HepG2 (cell line): Measurements from ENCODE around the gene THRB. TPM values are rescaled to one million over a fixed set of nuclear protein-coding genes. Genes with fewer than 3 reads are reported as not detected.

Experiments used
- ATAC-seq: fragments of 200-7000 bp; cut with Tn5 transposase; 3 replicates; pipeline ENCODE4 v1.9.1; 2020; ENCODE audit warnings: mild to moderate bottlenecking, moderate library complexity
- BruUV-seq: library from RNA; stranded (reverse); fragments of 400-500 nt; replicated peaks from 2 replicates; lab custom pipeline; 2021; lab: Mats Ljungman, UMichigan
- CTCF ChIA-PET: fragments of 300-600 bp; formaldehyde crosslinking; extraction: SDS; loops from one replicate; lab custom pipeline; 2021; ENCODE audit warnings: low total read pairs, inconsistent platforms, low intra/inter-chr PET ratio; lab: Yijun Ruan, JAX
- POLR2A ChIA-PET: fragments of 350-600 bp; sonication (Branson Sonifier 250); formaldehyde crosslinking; loops from one replicate; lab custom pipeline; 2020; ENCODE audit warnings: antibody characterized with exemption, inconsistent platforms; lab: Yijun Ruan, JAX
- DNase-seq: peaks from one replicate; pipeline ENCODE4 v3.0.0-alpha.2; 2015; ENCODE audit warnings: low spot score
- FAIRE-seq: peaks from 3 replicates; lab custom pipeline; 2011; peaks lifted over from hg19 to GRCh38; lab: Jason Lieb, UNC
- H2AFZ ChIP-seq: one replicate; pipeline ENCODE4 v1.6.1; 2011; ENCODE audit warnings: low read length, inconsistent platforms
- H3K27ac ChIP-seq: fragments of 300-600 bp; 3 replicates; pipeline ENCODE4 v1.8.0; 2011; ENCODE audit warnings: mixed run types, mild to moderate bottlenecking, mixed read lengths, low read length, inconsistent platforms; ENCODE audit not compliant: insufficient read depth; ENCODE audit errors: extremely low read length
- H3K27me3 ChIP-seq, 2 experiments: fragments of 200-600 bp in 1 of 2; 2 replicates in 1 of 2; 3 replicates in 1 of 2; pipeline versions ENCODE4 v1.6.0 to v1.8.0; 2011; ENCODE audit warnings: low read length in 2 of 2, mild to moderate bottlenecking in 2 of 2, moderate library complexity in 2 of 2, inconsistent platforms in 1 of 2; ENCODE audit not compliant: insufficient read depth in 2 of 2, control insufficient read depth in 1 of 2
- H3K36me3 ChIP-seq, 2 experiments: fragments of 200-600 bp in 1 of 2; replicated peaks in 1 of 2; 2 replicates in 1 of 2; 3 replicates in 1 of 2; pipeline versions ENCODE4 v1.5.1 to v1.8.0; 2011; ENCODE audit warnings: low read length in 2 of 2, inconsistent platforms in 1 of 2; ENCODE audit not compliant: insufficient read depth in 2 of 2, control insufficient read depth in 1 of 2
- H3K4me1 ChIP-seq: 2 replicates; pipeline ENCODE4 v1.5.1; 2012; ENCODE audit warnings: low read length, inconsistent platforms; ENCODE audit not compliant: insufficient read depth
- H3K4me2 ChIP-seq: 2 replicates; pipeline ENCODE4 v1.6.0; 2011; ENCODE audit warnings: low read depth, low read length, inconsistent platforms
- H3K4me3 ChIP-seq, 3 experiments: fragments of 200-600 bp in 1 of 3; sonication (generic), shearing (Covaris generic) in 1 of 3; replicated peaks in 1 of 3; 2 replicates each; pipeline ENCODE4 v1.5.1; 2011 to 2016; ENCODE audit warnings: low read length in 3 of 3, inconsistent platforms in 2 of 3, low read depth in 2 of 3, mild to moderate bottlenecking in 2 of 3, control low read depth in 1 of 3, mixed read lengths in 1 of 3; ENCODE audit not compliant: insufficient read depth in 1 of 3
- H3K79me2 ChIP-seq: one replicate; pipeline ENCODE4 v1.6.1; 2011; ENCODE audit warnings: low read length, inconsistent platforms; ENCODE audit not compliant: insufficient read depth
- H3K9ac ChIP-seq: 2 replicates; pipeline ENCODE4 v1.6.0; 2011; ENCODE audit warnings: mild to moderate bottlenecking, low read depth, low read length, inconsistent platforms; ENCODE audit not compliant: insufficient read depth
- H3K9me3 ChIP-seq: 2 replicates; pipeline ENCODE4 v1.5.1; 2012; ENCODE audit warnings: mild to moderate bottlenecking, low read length
- H4K20me1 ChIP-seq: 2 replicates; pipeline ENCODE4 v1.6.0; 2011; ENCODE audit warnings: inconsistent platforms, mild to moderate bottlenecking, low read length, moderate library complexity; ENCODE audit not compliant: insufficient read depth
- AKAP8 ChIP-seq: sonication (generic); formaldehyde crosslinking; IDR thresholded peaks from 2 replicates; pipeline ENCODE4 v1.5.1; 2020; ENCODE audit warnings: mild to moderate bottlenecking, missing genetic modification reagents
- DMAP1 ChIP-seq: IDR thresholded peaks from 2 replicates; pipeline ENCODE4 v1.6.1; 2016
- HDAC6 ChIP-seq: fragments of 200-600 bp; sonication (generic); IDR thresholded peaks from 2 replicates; pipeline ENCODE4 v1.7.0; 2017; ENCODE audit warnings: mild to moderate bottlenecking, antibody characterized with exemption, low read length, low read depth
- IRF2 ChIP-seq: IDR thresholded peaks from 2 replicates; pipeline ENCODE4 v1.6.1; 2018; ENCODE audit warnings: missing genetic modification reagents, missing compliant biosample characterization
- MTA1 ChIP-seq: sonication (generic); formaldehyde crosslinking; IDR thresholded peaks from 2 replicates; pipeline ENCODE4 v1.4.0; 2020; ENCODE audit warnings: missing genetic modification reagents, mild to moderate bottlenecking, borderline replicate concordance
- PCBP2 ChIP-seq: fragments of 200-400 bp; formaldehyde crosslinking; optimal IDR thresholded peaks from 2 replicates; pipeline ENCODE3; 2018; ENCODE audit warnings: low read length, low read depth; ENCODE audit not compliant: poor library complexity, severe bottlenecking
- PPARG ChIP-seq: conservative IDR thresholded peaks from 2 replicates; pipeline ENCODE4 v1.6.1; 2016; ENCODE audit warnings: missing biosample characterization, missing genetic modification reagents
- ZNF143 ChIP-seq: sonication (generic); formaldehyde crosslinking; IDR thresholded peaks from 2 replicates; pipeline ENCODE4 v1.4.0; 2020; ENCODE audit warnings: missing genetic modification reagents
- ZNF431 ChIP-seq: sonication (generic); formaldehyde crosslinking; IDR thresholded peaks from 2 replicates; pipeline ENCODE4 v1.9.0; 2022; ENCODE audit warnings: missing genetic modification reagents, low read depth, mild to moderate bottlenecking, borderline replicate concordance
- ZNF749 ChIP-seq: sonication (generic); formaldehyde crosslinking; IDR thresholded peaks from 2 replicates; pipeline ENCODE4 v1.8.0; 2022; ENCODE audit warnings: mild to moderate bottlenecking, missing genetic modification reagents, moderate library complexity, borderline replicate concordance
- ZSCAN21 ChIP-seq: sonication (generic); formaldehyde crosslinking; IDR thresholded peaks from 2 replicates; pipeline ENCODE4 v1.8.0; 2022; ENCODE audit warnings: mild to moderate bottlenecking, missing genetic modification reagents, moderate library complexity, borderline replicate concordance
- WGBS: methylation state at CpG from one replicate; pipeline ENCODE4 v1.1.6; 2017; ENCODE audit warnings: low lambda C conversion rate; 5-methylcytosine and 5-hydroxymethylcytosine counted together
- in situ Hi-C: cut with HindIII; loops from 2 replicates; pipeline ENCODE4 v1.10.0; 2017; ENCODE audit warnings: low pct_unique_long_range_greater_than_20kb; ENCODE audit not compliant: extremely low pct_ligation_motif_present
- intact Hi-C: fragments of 100-400 bp; cut with micrococcal nuclease; formaldehyde crosslinking; loops from one replicate; pipeline ENCODE4 v1.10.0; 2022; ENCODE audit not compliant: unreplicated experiment
- polyA plus RNA-seq, 8 experiments: library from polyadenylated mRNA; depleted of rRNA in 3 of 8; stranded (reverse) in 7 of 8; unstranded in 1 of 8; fragments of >200 nt; fragmentation: Illumina TruSeq in 4 of 8; extraction: Trizol in 4 of 8; gene quantifications; 2 replicates each; pipeline versions ENCODE4 v1.2.1 to v1.2.3, GENCODE V29; 2011 to 2016; ENCODE audit warnings: low read depth in 4 of 8, missing spikeins in 1 of 8, mixed read lengths in 1 of 8; ENCODE audit not compliant: insufficient read depth in 1 of 8
- total RNA-seq, 5 experiments: library from RNA; depleted of rRNA; stranded (reverse); fragments of >200 nt; fragmentation: Illumina TruSeq; extraction: Trizol; gene quantifications; 2 replicates each; pipeline ENCODE4 v1.2.3, GENCODE V29; 2016; ENCODE audit warnings: low read depth in 1 of 5
- TF ChIP-seq, protein P1 (sequence below): sonication (generic); formaldehyde crosslinking; IDR thresholded peaks from 2 replicates; pipeline ENCODE4 v1.4.0; 2020; ENCODE audit warnings: mild to moderate bottlenecking, missing genetic modification reagents
- TF ChIP-seq, protein P2 (sequence below): IDR thresholded peaks from 2 replicates; pipeline ENCODE4 v1.6.1; 2016; ENCODE audit warnings: low read depth, missing genetic modification reagents, missing compliant biosample characterization
- TF ChIP-seq, protein P3 (sequence below): sonication (generic); formaldehyde crosslinking; IDR thresholded peaks from 2 replicates; pipeline ENCODE4 v1.5.0; 2020; ENCODE audit warnings: missing genetic modification reagents
- TF ChIP-seq, protein P4 (sequence below): sonication (generic); formaldehyde crosslinking; IDR thresholded peaks from 2 replicates; pipeline ENCODE4 v1.4.0; 2020; ENCODE audit warnings: missing genetic modification reagents

Gene THRB
- total and polyA plus RNA-seq, 2 of the 13 experiments (the other 11 are each of a cell fraction or from before 2014, with no cell fraction given), result 4.7 to 22.7 TPM

DNA sequence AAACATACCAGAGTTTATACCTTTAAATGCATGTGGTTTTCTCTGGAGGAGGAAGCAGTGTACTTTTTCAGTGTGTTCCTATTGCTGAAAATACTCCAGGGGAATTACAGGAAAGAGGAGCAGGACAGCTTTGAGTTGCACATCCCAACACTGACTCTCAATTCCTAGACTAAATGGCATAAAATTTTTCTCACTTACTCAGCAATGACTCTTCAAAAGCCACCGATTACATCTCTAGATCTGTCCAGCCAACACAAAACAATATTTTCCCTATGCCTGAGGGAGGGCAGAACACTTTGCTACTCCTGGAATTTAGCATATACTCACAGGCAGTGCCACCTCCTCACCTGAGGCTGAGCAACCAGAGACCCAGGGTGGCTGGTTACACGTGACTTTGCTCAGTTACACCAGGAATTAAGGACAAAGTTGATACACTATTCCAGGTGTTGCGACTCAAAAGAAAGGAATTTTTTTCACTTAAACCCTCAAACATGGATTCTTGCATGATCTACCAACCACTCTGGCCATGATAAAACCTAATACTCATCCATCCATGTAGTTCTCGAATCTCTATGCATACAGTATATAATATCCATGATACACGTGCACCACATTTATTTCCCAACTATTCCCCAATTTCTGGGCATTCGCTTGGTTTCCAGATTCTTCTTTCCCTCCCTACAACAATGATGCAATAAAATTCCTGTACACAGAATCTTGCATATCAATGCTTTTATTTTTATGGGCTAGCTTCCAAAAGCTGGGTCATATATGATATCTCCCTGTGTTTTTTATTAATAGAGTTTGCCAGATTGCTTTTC is 194.6 kb downstream of the THRB start:
- FAIRE-seq (no peak), ATAC-seq (no peak), DNase-seq (no peak)
- ChIA-PET CTCF (no interaction called here), POLR2A (no interaction called here)
- Histone ChIP-seq H3K4me3 (no peak overlapping the region), H2AFZ (no peak overlapping the region), H3K36me3 (0 out of 5 replicates have a peak, but pooled peaks cover 0 to 2% of the 10 kb centered on the region in 2 experiments), H3K9ac (no peak overlapping the region), H3K27me3 (no peaks in the 10 kb centered on the region), H3K27ac (no peak overlapping the region), H3K4me1 (no peaks in the 10 kb centered on the region), H3K79me2 (no peaks in the 10 kb centered on the region), H3K9me3 (no peaks in the 10 kb centered on the region), H4K20me1 (no peaks in the 10 kb centered on the region; the same call in 1 of the 2 replicates), H3K4me2 (no peak overlapping the region)
- no TSS peak for BruUV-seq
- no peak for TF ChIP-seq MTA1 (CRISPR knock-in tag)
- no peak for TF ChIP-seq ZSCAN21 (CRISPR knock-in tag)
- no peak for TF ChIP-seq DMAP1
- TF ChIP-seq ZNF143 (CRISPR knock-in tag), result no peak
- no peak for TF ChIP-seq IRF2
- TF ChIP-seq, protein P1, sequence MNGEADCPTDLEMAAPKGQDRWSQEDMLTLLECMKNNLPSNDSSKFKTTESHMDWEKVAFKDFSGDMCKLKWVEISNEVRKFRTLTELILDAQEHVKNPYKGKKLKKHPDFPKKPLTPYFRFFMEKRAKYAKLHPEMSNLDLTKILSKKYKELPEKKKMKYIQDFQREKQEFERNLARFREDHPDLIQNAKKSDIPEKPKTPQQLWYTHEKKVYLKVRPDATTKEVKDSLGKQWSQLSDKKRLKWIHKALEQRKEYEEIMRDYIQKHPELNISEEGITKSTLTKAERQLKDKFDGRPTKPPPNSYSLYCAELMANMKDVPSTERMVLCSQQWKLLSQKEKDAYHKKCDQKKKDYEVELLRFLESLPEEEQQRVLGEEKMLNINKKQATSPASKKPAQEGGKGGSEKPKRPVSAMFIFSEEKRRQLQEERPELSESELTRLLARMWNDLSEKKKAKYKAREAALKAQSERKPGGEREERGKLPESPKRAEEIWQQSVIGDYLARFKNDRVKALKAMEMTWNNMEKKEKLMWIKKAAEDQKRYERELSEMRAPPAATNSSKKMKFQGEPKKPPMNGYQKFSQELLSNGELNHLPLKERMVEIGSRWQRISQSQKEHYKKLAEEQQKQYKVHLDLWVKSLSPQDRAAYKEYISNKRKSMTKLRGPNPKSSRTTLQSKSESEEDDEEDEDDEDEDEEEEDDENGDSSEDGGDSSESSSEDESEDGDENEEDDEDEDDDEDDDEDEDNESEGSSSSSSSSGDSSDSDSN (CRISPR knock-in tag), result no peak
- TF ChIP-seq, protein P2, sequence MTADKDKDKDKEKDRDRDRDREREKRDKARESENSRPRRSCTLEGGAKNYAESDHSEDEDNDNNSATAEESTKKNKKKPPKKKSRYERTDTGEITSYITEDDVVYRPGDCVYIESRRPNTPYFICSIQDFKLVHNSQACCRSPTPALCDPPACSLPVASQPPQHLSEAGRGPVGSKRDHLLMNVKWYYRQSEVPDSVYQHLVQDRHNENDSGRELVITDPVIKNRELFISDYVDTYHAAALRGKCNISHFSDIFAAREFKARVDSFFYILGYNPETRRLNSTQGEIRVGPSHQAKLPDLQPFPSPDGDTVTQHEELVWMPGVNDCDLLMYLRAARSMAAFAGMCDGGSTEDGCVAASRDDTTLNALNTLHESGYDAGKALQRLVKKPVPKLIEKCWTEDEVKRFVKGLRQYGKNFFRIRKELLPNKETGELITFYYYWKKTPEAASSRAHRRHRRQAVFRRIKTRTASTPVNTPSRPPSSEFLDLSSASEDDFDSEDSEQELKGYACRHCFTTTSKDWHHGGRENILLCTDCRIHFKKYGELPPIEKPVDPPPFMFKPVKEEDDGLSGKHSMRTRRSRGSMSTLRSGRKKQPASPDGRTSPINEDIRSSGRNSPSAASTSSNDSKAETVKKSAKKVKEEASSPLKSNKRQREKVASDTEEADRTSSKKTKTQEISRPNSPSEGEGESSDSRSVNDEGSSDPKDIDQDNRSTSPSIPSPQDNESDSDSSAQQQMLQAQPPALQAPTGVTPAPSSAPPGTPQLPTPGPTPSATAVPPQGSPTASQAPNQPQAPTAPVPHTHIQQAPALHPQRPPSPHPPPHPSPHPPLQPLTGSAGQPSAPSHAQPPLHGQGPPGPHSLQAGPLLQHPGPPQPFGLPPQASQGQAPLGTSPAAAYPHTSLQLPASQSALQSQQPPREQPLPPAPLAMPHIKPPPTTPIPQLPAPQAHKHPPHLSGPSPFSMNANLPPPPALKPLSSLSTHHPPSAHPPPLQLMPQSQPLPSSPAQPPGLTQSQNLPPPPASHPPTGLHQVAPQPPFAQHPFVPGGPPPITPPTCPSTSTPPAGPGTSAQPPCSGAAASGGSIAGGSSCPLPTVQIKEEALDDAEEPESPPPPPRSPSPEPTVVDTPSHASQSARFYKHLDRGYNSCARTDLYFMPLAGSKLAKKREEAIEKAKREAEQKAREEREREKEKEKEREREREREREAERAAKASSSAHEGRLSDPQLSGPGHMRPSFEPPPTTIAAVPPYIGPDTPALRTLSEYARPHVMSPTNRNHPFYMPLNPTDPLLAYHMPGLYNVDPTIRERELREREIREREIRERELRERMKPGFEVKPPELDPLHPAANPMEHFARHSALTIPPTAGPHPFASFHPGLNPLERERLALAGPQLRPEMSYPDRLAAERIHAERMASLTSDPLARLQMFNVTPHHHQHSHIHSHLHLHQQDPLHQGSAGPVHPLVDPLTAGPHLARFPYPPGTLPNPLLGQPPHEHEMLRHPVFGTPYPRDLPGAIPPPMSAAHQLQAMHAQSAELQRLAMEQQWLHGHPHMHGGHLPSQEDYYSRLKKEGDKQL (CRISPR knock-in tag), result no peak
- no peak for TF ChIP-seq HDAC6
- TF ChIP-seq PCBP2, result no peak
- TF ChIP-seq AKAP8, result no peak
- no peak for TF ChIP-seq ZNF749 (CRISPR knock-in tag)
- TF ChIP-seq, protein P3, sequence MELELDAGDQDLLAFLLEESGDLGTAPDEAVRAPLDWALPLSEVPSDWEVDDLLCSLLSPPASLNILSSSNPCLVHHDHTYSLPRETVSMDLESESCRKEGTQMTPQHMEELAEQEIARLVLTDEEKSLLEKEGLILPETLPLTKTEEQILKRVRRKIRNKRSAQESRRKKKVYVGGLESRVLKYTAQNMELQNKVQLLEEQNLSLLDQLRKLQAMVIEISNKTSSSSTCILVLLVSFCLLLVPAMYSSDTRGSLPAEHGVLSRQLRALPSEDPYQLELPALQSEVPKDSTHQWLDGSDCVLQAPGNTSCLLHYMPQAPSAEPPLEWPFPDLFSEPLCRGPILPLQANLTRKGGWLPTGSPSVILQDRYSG (CRISPR knock-in tag), result no peak
- no peak for TF ChIP-seq PPARG (CRISPR knock-in tag)
- TF ChIP-seq, protein P4, sequence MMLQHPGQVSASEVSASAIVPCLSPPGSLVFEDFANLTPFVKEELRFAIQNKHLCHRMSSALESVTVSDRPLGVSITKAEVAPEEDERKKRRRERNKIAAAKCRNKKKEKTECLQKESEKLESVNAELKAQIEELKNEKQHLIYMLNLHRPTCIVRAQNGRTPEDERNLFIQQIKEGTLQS (CRISPR knock-in tag), result no peak
- no peak for TF ChIP-seq ZNF431 (CRISPR knock-in tag)
- in situ Hi-C loops, result no loop called here
- intact Hi-C loops, result no loop called here
- 95% methylated on average over 6 of the region's 6 CpGs for WGBS
